Activated CD8-positive, alpha-beta T cell treated with anti-CD3 and anti-CD28 coated beads for 36 hours (primary cell): ENCODE measurements around the gene HIRA. TPM values are rescaled to one million over a fixed set of nuclear protein-coding genes. Genes with fewer than 3 reads are reported as not detected.

Experiments
- ATAC-seq: fragments of 200-7000 bp; cut with Tn5 transposase; one replicate; pipeline ENCODE4 v1.10.0; 2021; ENCODE audit warnings: mild to moderate bottlenecking, moderate library complexity
- CTCF ChIA-PET: fragments of 350-600 bp; sonication (Branson Sonifier 250); formaldehyde crosslinking; loops from one replicate; lab custom pipeline; 2021; ENCODE audit warnings: antibody characterized with exemption; lab: Charles Lee
- POLR2A ChIA-PET: fragments of 350-600 bp; sonication (Branson Sonifier 250); formaldehyde crosslinking; loops from one replicate; lab custom pipeline; 2021; ENCODE audit warnings: antibody characterized with exemption; lab: Charles Lee
- DNase-seq: peaks from one replicate; pipeline ENCODE4 v3.0.0-alpha.2; 2020
- H3K27ac Mint-ChIP-seq: one replicate; pipeline ENCODE4 v1.8.0; 2021; ENCODE audit warnings: mild to moderate bottlenecking, mixed read lengths
- H3K27me3 Mint-ChIP-seq: one replicate; pipeline ENCODE4 v1.8.0; 2021; ENCODE audit warnings: mixed read lengths
- H3K36me3 Mint-ChIP-seq: one replicate; pipeline ENCODE4 v1.8.0; 2021; ENCODE audit warnings: low read depth, mixed read lengths
- H3K4me1 Mint-ChIP-seq: one replicate; pipeline ENCODE4 v1.8.0; 2021; ENCODE audit warnings: low read depth, mixed read lengths
- H3K4me3 Mint-ChIP-seq: one replicate; pipeline ENCODE4 v1.8.0; 2021; ENCODE audit warnings: mild to moderate bottlenecking, moderate library complexity, mixed read lengths
- H3K9me3 Mint-ChIP-seq: one replicate; pipeline ENCODE4 v1.8.0; 2021; ENCODE audit warnings: mixed read lengths
- intact Hi-C: fragments of 100-400 bp; cut with micrococcal nuclease; formaldehyde crosslinking; loops from one replicate; pipeline ENCODE4 v1.10.0; 2022
- total RNA-seq, 2 experiments: library from RNA; stranded (reverse); gene quantifications; one replicate each; pipeline ENCODE4 v1.2.3, GENCODE V29; 2021
- TF ChIP-seq, protein P1 (sequence below): fragments of 200-600 bp; IDR thresholded peaks from one replicate; pipeline ENCODE4 v1.8.0; 2022; ENCODE audit warnings: antibody characterized with exemption, mild to moderate bottlenecking

HIRA gene
- total RNA-seq, 2 experiments from 2014 or later: 29.7 to 30.5 TPM

DNA sequence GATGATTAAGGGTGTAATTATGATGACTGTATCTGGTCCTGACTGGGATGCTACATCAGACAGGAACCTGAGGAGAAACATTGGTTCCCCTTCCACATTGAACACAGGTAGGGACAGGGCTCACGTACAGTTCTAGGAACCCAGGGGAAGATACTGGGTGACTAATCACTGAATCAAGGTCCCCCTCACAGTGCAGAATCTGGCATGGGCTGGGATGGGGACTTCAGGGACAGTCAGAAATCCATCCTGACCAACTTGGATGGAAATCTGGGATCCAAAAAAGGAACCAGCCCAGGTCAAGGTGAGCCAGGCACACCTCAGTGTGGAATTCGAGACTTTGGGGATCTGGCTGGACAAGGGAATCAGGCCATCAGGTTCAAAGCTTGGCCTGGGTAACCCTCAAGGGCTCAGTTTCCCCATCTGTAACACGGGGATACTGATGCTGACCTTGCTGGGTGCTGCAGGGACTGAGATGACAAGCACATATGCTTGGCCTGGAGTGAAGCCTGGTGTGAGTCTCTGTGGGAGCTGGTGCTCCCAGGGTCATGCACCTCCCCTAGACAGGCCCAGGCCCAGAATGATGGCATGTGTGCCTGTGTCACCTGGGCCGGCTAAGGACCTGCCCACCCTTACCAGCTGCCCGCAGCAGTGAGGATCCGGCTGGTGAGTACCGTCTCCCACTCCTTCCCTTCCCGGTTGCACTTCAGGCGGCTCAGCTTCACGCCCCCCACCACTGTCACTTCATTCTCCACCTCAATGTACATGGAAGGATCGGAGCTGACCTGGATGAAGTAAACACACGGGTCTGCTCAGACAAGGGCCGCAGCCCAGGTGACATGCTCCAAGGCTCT, 72.6 kb downstream of the HIRA start:
- no peak for DNase-seq
- ChIA-PET CTCF (no interaction called here), POLR2A (no interaction called here)
- Mint-ChIP-seq H3K27me3 (no peaks in the 10 kb centered on the region), H3K36me3 (peaks cover 28% of the 10 kb centered on the region), H3K27ac (no peak overlapping the region), H3K4me3 (no peak overlapping the region), H3K9me3 (no peaks in the 10 kb centered on the region), H3K4me1 (no peaks in the 10 kb centered on the region)
- TF ChIP-seq, protein P1, sequence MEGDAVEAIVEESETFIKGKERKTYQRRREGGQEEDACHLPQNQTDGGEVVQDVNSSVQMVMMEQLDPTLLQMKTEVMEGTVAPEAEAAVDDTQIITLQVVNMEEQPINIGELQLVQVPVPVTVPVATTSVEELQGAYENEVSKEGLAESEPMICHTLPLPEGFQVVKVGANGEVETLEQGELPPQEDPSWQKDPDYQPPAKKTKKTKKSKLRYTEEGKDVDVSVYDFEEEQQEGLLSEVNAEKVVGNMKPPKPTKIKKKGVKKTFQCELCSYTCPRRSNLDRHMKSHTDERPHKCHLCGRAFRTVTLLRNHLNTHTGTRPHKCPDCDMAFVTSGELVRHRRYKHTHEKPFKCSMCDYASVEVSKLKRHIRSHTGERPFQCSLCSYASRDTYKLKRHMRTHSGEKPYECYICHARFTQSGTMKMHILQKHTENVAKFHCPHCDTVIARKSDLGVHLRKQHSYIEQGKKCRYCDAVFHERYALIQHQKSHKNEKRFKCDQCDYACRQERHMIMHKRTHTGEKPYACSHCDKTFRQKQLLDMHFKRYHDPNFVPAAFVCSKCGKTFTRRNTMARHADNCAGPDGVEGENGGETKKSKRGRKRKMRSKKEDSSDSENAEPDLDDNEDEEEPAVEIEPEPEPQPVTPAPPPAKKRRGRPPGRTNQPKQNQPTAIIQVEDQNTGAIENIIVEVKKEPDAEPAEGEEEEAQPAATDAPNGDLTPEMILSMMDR: no peak
- no peak for ATAC-seq
- intact Hi-C loops: no loop called here

DNA sequence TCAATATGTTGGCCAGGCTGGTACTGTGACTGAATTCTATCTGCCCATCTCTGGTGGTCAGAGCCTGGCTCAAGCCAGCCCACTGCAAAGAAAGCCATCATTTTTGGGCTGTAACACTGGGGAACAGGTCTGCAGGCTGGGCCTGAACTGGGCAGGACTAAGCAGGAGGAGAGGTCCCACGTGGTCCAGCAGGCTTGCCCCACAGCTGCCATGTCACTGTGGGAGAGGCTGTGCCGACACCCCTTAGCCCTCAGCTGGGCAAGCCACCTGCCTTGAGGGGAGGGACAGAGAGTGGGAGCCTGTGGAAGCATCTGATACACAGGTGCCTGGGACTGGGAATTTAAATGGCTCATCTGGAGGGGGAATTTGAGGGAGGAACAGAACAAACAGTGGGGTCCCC, 73.3 kb downstream of the HIRA start:
- peaks cover 32% of the 10 kb centered on the region for H3K36me3 Mint-ChIP-seq
- no peaks in the 10 kb centered on the region for H3K27me3 Mint-ChIP-seq
- no peak overlapping the region for H3K27ac Mint-ChIP-seq
- TF ChIP-seq, protein P1: no peak
- H3K4me1 Mint-ChIP-seq: no peaks in the 10 kb centered on the region
- DNase-seq (no peak), ATAC-seq (no peak)
- CTCF ChIA-PET: interaction anchor here (1.1 kb wide), 1 partner anchor 10 kb away, joined by 4 read pairs; no protein-coding TSS in a partner anchor
- intact Hi-C loops: no loop called here
- POLR2A ChIA-PET: no interaction called here
- no peaks in the 10 kb centered on the region for H3K9me3 Mint-ChIP-seq
- H3K4me3 Mint-ChIP-seq: no peak overlapping the region

DNA sequence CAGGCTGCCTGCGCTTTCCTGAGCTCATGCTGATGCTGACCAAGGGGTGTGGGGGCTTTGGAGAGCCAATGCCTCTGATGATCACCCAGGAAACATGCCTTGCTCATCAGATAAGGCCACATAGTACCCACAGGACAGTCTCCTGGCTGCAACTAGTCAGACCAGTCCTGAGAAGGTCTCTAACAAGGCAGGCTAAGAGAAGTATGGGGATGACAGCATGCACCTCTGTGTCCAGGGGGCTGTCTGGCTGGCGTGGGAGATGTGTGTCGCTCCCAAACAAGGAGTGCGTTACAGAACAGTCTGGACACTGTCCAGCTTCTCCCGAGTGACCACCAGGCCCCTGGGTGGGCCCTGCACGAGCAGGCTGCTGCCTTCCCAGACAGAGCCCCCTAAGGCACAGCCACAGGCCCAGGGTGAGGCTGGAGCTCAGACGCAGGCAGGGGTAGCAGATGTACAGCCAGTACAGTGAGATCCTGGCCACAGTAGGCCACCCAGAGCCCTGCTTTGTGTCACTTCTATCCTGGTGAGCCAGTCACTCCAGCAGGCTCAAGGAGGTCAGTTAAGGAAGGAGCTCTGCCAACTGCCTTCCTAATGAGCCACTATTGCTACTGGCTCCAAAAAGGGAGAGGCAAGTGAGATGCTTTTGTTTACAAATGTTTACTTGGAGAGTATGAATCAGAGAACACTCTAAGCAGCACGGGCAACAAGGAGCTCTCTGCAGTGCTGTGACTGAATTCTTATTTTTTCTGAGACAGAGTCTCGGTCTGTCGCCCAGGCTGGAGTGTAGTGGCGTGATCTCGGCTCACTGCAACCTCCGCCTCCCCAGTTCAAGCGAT, 74.0 kb downstream of the HIRA start:
- intact Hi-C loops: no loop called here
- Mint-ChIP-seq H3K9me3 (no peaks in the 10 kb centered on the region), H3K27me3 (no peaks in the 10 kb centered on the region), H3K4me3 (no peak overlapping the region), H3K36me3 (peaks cover 32% of the 10 kb centered on the region), H3K4me1 (no peaks in the 10 kb centered on the region), H3K27ac (no peak overlapping the region)
- no peak for ATAC-seq
- DNase-seq: no peak
- TF ChIP-seq, protein P1: no peak
- ChIA-PET CTCF (interaction anchor here (1.1 kb wide), 1 partner anchor 11 kb away, joined by 4 read pairs; no protein-coding TSS in a partner anchor), POLR2A (interaction anchor here (0.9 kb wide), 1 partner anchor 9 kb away, joined by 4 read pairs; no protein-coding TSS in a partner anchor)

DNA sequence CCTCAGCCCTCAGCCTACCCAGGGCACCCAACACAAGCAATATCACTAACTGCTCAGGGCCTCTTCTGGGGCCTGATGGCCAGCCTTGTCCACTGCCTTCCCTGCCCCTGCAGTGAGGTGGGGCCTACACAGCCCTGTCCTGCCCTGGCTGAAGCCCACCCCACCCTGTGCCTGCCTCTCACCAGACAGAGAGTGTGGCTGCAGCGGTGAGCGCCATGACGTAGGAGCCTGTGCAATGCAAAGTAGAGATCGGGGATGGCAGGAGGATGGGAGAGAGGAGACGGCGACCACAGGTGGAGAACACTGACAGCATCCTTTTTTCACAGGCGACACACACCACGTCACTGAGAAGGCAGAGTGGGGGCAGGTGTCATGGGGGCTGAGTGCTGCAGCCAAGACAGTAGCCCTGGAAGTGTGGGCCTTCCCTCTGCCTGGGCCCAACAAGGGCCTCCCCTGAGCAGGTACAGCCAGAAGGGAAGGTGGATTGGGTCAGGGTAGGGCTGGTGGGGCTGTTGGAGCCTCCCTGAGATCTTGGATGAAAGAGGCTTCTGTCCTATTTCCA, 74.7 kb downstream of the HIRA start:
- H3K4me3 Mint-ChIP-seq: no peak overlapping the region
- ATAC-seq: no peak
- ChIA-PET POLR2A (interaction anchor here (0.9 kb wide), 1 partner anchor 9 kb away, joined by 4 read pairs; no protein-coding TSS in a partner anchor), CTCF (no interaction called here)
- intact Hi-C loops: no loop called here
- no peaks in the 10 kb centered on the region for H3K9me3 Mint-ChIP-seq
- H3K27ac Mint-ChIP-seq: no peak overlapping the region
- no peak for DNase-seq
- H3K4me1 Mint-ChIP-seq: no peaks in the 10 kb centered on the region
- TF ChIP-seq, protein P1: no peak
- peaks cover 31% of the 10 kb centered on the region for H3K36me3 Mint-ChIP-seq
- no peaks in the 10 kb centered on the region for H3K27me3 Mint-ChIP-seq
